IPS-20b (cell line): ENCODE data around the gene ADAM30.

Experiments used
- H3K27ac ChIP-seq: one replicate; pipeline ENCODE4 v1.5.1; 2013; ENCODE audit warnings: low read length
- H3K27me3 ChIP-seq: 2 replicates; pipeline ENCODE4 v1.6.1; 2013; ENCODE audit warnings: mild to moderate bottlenecking, low read length, inconsistent platforms; ENCODE audit not compliant: insufficient read depth
- H3K36me3 ChIP-seq: 2 replicates; pipeline ENCODE4 v1.6.1; 2013; ENCODE audit warnings: low read depth, mild to moderate bottlenecking, inconsistent platforms, low read length, moderate library complexity; ENCODE audit not compliant: insufficient read depth
- H3K4me1 ChIP-seq: 2 replicates; pipeline ENCODE4 v1.6.1; 2013; ENCODE audit warnings: mild to moderate bottlenecking, control low read depth, inconsistent platforms, low read length, moderate library complexity; ENCODE audit not compliant: insufficient read depth
- H3K4me3 ChIP-seq: 2 replicates; pipeline ENCODE4 v1.5.1; 2013; ENCODE audit warnings: mild to moderate bottlenecking, low read length, inconsistent platforms
- H3K9ac ChIP-seq: 2 replicates; pipeline ENCODE4 v1.6.1; 2013; ENCODE audit warnings: low read depth, mild to moderate bottlenecking, inconsistent platforms, low read length, moderate library complexity
- H3K9me3 ChIP-seq: 2 replicates; pipeline ENCODE4 v1.6.1; 2013; ENCODE audit warnings: mild to moderate bottlenecking, low read depth, low read length, inconsistent platforms; ENCODE audit not compliant: insufficient read depth

The ADAM30 gene

DNA sequence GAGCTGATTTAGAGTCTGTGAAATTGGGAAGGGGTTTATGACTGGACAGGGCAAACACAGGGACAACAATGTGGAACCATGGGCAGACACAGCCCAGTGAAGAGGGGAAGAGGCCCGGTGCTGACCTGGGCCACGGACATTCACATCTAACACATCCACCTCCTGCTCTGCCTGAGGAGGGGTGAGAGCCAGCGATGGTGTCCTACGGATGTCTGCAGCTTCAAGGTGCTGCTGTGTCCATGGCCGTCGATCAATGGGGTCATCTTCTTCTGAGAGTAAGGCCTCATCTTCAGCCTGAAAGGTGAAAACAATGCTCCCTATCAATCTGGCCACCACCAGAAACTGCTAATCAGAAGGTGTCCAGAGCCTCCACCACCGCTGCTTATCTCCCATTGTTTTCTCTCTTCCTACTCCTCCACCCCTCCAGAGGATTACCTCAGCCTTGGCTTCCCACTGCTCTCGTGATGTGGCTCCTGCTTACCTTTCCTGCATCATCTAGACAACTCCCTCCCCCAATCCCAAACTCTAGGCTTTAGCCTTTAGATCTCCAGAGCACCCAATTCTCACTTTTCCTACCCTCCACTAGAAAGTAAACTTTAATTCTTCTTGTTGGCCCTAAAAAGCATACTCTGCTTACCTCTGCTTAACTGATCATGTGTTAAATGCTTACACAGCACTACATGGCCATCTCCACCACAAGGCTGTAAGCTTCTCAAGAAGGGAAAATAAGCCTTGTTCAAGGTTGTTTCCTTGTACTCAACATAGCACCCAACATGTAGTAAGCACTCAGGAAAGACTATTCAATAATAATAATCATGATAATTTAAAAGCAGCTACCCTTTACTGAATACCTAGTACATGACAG, 24.0 kb upstream of the ADAM30 start:
- no peaks in the 10 kb centered on the region for H3K4me1 ChIP-seq
- H3K27me3 ChIP-seq, result no peaks in the 10 kb centered on the region
- peaks cover 96% of the 10 kb centered on the region for H3K36me3 ChIP-seq
- no peak overlapping the region for H3K9ac ChIP-seq
- no peak overlapping the region for H3K4me3 ChIP-seq
- H3K9me3 ChIP-seq, result no peaks in the 10 kb centered on the region
- H3K27ac ChIP-seq, result no peak overlapping the region

DNA sequence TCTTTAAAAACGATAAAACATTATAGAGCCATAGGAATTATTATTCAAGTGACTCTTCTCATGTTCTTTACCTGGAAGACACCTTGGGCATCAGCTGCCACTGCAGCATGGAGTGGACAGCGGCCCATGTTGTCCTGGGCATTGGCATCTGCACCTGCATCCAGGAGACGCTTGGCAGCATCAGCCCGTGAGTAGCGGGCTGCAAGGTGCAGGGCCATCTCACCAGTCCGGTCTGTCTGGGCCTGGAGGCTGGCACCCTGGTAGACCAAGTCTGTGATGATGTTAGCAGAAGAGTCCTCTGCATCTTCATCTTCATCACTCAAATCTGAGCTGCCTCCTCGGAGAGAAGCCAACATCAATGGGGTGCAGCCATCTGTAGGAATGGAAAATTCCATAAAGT, 22.9 kb upstream of the ADAM30 start:
- H3K36me3 ChIP-seq, result peaks cover 96% of the 10 kb centered on the region
- no peaks in the 10 kb centered on the region for H3K27me3 ChIP-seq
- no peaks in the 10 kb centered on the region for H3K4me1 ChIP-seq
- no peak overlapping the region for H3K4me3 ChIP-seq
- H3K27ac ChIP-seq, result no peak overlapping the region
- H3K9me3 ChIP-seq, result no peaks in the 10 kb centered on the region
- no peak overlapping the region for H3K9ac ChIP-seq

DNA sequence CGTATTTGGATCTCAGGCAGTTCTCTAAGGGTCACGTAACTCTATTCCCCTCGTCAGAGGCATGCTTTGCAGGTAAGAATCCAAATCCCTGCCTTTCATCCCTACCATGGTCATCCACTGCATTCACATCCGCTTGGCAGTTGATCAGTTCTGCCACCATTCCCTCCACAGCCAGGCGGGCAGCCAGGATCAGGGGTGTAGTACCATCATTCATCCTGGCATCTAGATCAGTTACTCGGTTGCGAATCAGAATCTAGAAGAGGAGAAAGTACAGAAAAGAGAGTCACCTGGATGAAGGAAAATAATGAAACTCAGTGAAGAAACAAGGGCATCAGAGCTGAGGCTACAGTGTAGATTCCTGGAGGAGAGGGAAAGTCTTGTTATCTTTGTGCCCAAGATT, 22.0 kb upstream of the ADAM30 start:
- H3K9me3 ChIP-seq, result no peaks in the 10 kb centered on the region
- H3K27ac ChIP-seq, result no peak overlapping the region
- H3K4me3 ChIP-seq, result no peak overlapping the region
- no peaks in the 10 kb centered on the region for H3K27me3 ChIP-seq
- no peaks in the 10 kb centered on the region for H3K4me1 ChIP-seq
- no peak overlapping the region for H3K9ac ChIP-seq
- peaks cover 96% of the 10 kb centered on the region for H3K36me3 ChIP-seq

DNA sequence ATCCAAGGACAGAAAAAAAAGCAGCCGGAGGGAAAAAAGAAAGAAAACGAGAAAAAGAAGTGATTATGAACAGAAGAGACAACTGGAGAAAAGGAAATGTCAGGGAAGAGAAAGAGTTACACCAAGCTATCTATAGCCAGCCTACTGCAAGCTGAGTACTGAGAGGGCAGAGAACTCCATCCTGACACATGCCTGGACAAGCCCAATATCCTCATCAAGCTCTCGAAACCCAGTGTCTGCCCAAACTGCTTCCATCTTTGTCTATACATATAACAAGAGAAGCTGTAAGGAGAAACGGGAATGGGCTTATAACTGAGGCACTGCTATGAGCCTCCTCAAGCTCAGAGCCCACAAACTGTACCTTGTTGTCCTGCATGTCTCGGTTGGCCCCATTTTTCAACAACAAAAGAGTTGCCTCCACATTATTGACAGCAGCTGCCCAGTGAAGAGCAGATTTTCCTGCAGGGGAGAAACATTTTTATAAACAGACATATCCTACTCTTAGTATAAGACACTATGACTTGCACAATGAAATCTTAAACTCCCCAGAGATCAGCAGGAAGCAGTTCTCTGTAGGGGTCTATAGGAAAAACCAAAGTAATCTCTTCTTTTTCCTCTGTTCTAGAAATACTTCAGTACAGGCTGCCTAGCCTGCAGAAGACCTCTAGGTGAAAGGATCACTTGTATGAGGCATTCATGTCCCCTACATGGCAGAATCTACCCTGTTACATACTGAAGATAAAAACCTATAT, 21.2 kb upstream of the ADAM30 start:
- no peak overlapping the region for H3K9ac ChIP-seq
- H3K27me3 ChIP-seq, result no peaks in the 10 kb centered on the region
- no peaks in the 10 kb centered on the region for H3K9me3 ChIP-seq
- H3K4me1 ChIP-seq, result no peaks in the 10 kb centered on the region
- H3K36me3 ChIP-seq, result peaks cover 87% of the 10 kb centered on the region
- H3K4me3 ChIP-seq, result no peak overlapping the region
- H3K27ac ChIP-seq, result no peak overlapping the region

DNA sequence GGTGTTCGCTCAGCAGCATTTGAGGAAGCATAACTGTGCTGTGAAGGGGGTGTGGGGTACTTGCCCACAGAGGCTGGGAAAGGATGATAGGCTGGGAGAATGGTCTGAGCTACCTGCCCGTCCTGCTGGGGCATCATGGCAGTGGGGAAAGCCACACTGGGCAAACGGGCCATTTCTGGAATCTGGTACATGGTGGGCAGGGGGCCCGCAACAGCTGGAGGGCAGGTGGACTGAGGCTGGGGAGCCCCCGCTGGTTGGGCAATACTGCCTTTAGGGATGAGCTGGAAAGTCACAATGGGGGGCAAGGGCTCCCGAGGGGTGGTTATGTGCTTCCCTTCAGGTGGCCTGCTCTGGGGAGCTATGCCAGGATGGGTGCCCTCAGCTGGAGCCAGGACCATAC, 19.2 kb upstream of the ADAM30 start:
- Histone ChIP-seq H3K36me3 (peaks cover 69% of the 10 kb centered on the region), H3K9ac (no peak overlapping the region), H3K4me1 (no peaks in the 10 kb centered on the region), H3K27me3 (no peaks in the 10 kb centered on the region), H3K4me3 (no peak overlapping the region), H3K9me3 (no peaks in the 10 kb centered on the region), H3K27ac (no peak overlapping the region)

DNA sequence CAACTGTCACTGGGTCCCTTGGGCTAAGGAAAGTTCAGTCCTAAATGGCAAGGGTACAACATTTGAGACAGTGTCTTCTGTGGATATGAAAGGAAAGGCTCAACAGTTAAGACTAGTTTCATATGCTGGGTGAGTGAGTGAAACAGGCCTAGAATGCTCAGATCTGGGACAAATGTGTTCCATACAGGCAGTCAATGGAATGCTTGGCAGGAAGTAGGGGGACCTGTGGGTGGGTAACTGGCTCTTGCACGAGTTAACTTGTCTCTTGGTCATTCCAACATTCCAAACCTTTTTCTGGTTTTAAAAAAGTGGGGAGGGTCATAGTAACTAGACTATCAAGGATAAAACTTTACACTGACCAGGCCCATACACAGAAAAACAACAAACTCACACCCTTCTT, 17.8 kb upstream of the ADAM30 start:
- Histone ChIP-seq H3K9me3 (no peaks in the 10 kb centered on the region), H3K27me3 (no peaks in the 10 kb centered on the region), H3K9ac (no peak overlapping the region), H3K36me3 (peaks cover 57% of the 10 kb centered on the region), H3K4me1 (no peaks in the 10 kb centered on the region), H3K27ac (no peak overlapping the region), H3K4me3 (no peak overlapping the region)

DNA sequence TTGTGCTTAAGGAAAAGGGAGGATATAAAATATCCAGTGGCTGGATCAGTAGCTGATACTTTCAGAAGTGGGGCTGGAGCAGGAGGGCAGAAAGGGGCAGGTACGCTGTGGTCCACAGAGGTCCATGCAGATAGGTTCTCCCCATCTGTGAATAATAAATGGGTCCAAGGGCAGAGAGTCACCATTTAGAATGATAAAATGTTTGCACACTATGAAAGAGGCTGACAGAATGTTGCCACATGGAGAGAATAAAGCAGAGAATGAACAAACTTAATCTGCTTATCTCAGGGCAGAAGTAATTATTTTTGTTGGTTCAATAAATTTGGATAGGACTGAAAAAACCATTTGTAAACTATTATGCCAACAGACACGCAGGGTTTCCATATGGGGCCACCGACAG, 16.6 kb upstream of the ADAM30 start:
- no peaks in the 10 kb centered on the region for H3K27me3 ChIP-seq
- no peak overlapping the region for H3K27ac ChIP-seq
- no peaks in the 10 kb centered on the region for H3K9me3 ChIP-seq
- peaks cover 46% of the 10 kb centered on the region for H3K36me3 ChIP-seq
- H3K4me3 ChIP-seq, result no peak overlapping the region
- H3K9ac ChIP-seq, result no peak overlapping the region
- H3K4me1 ChIP-seq, result no peaks in the 10 kb centered on the region

DNA sequence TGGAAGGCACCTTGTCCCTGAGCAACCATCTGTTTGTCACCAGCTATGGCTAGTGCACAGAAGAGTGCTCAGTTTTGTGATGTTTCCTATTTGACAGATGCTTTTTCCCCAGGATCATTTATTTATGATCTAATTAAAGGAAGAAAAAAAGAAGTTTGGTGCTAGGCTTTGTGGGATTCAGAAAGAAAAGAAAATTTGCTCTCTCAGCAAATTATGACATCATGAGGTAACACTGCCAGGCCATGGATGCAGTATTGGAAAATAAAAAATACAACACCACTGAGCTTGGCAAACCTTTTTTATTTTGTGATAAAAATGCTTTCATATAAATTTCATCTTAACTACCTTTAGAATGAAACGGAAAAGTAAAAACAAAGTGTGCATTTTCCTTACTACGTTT, 15.5 kb upstream of the ADAM30 start:
- H3K9ac ChIP-seq, result no peak overlapping the region
- no peaks in the 10 kb centered on the region for H3K27me3 ChIP-seq

DNA sequence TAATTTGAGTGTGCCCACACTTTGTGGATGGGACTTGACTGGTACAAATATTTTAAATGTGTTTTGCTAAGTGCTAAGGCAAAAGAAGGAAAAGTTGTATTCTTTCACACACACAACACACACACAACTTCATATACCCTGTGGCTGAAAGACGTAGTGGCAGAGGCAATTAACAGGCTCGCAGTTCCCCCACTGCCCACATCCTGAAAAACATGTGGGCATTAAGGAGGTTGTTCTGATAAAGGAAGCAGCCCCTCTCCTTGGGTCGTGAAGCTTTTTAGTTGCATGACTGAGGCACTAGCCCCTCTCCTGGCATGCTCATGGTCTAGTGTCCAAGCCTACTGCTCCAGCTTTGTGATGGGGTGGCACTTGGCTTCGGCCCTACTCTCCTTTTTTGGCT, 14.3 kb upstream of the ADAM30 start:
- Histone ChIP-seq H3K27me3 (no peaks in the 10 kb centered on the region), H3K9me3 (no peaks in the 10 kb centered on the region), H3K4me3 (no peak overlapping the region), H3K9ac (no peak overlapping the region), H3K4me1 (no peaks in the 10 kb centered on the region), H3K36me3 (peaks cover 23% of the 10 kb centered on the region), H3K27ac (no peak overlapping the region)

More for the DNA sequence above, 15.5 kb upstream of the ADAM30 start:
- Histone ChIP-seq H3K9me3 (no peaks in the 10 kb centered on the region), H3K4me3 (no peak overlapping the region), H3K27ac (no peak overlapping the region), H3K4me1 (no peaks in the 10 kb centered on the region), H3K36me3 (peaks cover 34% of the 10 kb centered on the region)

DNA sequence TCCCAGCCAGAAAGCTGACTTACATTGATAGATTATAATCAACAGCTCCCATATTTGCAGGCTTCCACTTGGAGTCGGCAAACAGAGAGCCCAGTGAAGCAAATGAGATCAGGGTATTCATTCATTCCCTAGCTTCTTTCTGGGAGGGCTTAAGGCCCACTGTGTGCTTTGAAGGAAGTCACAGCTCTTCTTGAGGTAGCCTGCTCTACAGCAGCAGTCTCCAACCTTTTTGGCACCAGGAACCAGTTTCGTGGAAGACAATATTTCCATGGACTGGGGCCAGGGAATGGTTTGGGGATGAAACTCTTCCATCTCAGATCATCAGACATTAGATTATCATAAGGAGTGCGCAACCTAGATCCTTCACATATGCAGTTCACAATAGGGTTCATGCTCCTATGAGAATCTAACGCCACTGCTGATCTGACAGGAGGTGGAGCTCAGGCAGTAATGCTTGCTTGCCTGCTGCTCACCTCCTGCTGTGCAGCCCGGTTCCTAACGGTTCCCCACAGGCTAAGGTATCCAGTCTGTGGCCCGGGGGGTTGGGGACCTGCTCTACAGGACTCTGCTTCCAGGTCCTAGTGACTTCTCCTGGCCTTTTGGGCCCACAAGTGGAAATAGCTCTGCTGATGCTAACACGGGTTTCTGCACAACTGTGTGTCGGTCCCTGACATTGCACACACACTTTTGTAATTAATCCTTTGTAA, 13.7 kb upstream of the ADAM30 start:
- H3K27me3 ChIP-seq, result no peaks in the 10 kb centered on the region
- H3K4me3 ChIP-seq, result no peak overlapping the region
- no peaks in the 10 kb centered on the region for H3K9me3 ChIP-seq
- no peak overlapping the region for H3K9ac ChIP-seq
- peaks cover 17% of the 10 kb centered on the region for H3K36me3 ChIP-seq
- H3K4me1 ChIP-seq, result no peaks in the 10 kb centered on the region
- no peak overlapping the region for H3K27ac ChIP-seq

DNA sequence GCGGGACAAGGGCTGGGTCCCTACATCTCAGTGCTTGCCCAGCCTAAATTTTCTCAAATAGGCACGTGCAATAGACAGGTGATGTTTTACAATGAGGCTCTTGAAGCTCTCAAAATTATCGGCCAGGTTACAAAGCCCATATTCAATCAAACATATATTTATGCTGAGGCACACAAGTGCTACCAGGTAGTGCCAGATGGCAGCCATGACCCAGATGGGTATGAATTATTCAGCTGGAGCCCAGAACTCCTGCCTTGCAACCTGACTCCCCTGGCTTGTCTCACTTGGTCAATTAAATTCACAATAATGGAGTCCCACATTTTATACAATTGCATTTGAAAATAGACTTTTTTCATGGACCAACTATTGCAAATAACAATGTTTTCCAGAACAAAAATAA, 12.3 kb upstream of the ADAM30 start:
- no peak overlapping the region for H3K9ac ChIP-seq

More for the DNA sequence above, 12.3 kb upstream of the ADAM30 start:
- H3K36me3 ChIP-seq, result peaks cover 3% of the 10 kb centered on the region; the same call in 1 of the 2 replicates
- no peaks in the 10 kb centered on the region for H3K4me1 ChIP-seq
- H3K4me3 ChIP-seq, result no peak overlapping the region
- H3K9me3 ChIP-seq, result no peaks in the 10 kb centered on the region
- no peak overlapping the region for H3K27ac ChIP-seq
- no peaks in the 10 kb centered on the region for H3K27me3 ChIP-seq
